GM12878 (cell line): ENCODE measurements around the gene ANGPTL5. TPM values are rescaled to one million over a fixed set of nuclear protein-coding genes. Genes with fewer than 3 reads are reported as not detected.

Source experiments
- BCL11A ChIP-seq: IDR thresholded peaks from 2 replicates; pipeline ENCODE4 v1.6.1; 2011; ENCODE audit warnings: low read depth, low read length
- polyA plus RNA-seq, 11 experiments: library from polyadenylated mRNA; depleted of rRNA in 4 of 11; unstranded in 6 of 11; stranded (reverse) in 5 of 11; fragments of >200 nt; fragmentation: Nextera tagmentation in 4 of 11; fragmentation: Illumina TruSeq in 1 of 11; extraction: Ambion mirVana in 4 of 11; extraction: Trizol in 1 of 11; gene quantifications; 1 replicate in 1 of 11; 2 replicates in 10 of 11; pipeline versions ENCODE4 v1.2.1 to v1.2.3, GENCODE V29; 2011 to 2016; ENCODE audit warnings: inconsistent platforms in 2 of 11, missing spikeins in 2 of 11, low read depth in 1 of 11
- total RNA-seq, 4 experiments: library from RNA; depleted of rRNA in 3 of 4; stranded (reverse); fragments of >200 nt in 3 of 4; fragmentation: Illumina TruSeq in 1 of 4; extraction: Trizol in 1 of 4; gene quantifications; 2 replicates each; pipeline versions ENCODE4 v1.2.1 to v1.2.3, GENCODE V29; 2013 to 2021
- TF ChIP-seq, protein P1 (sequence below): fragments of 450-650 bp; IDR thresholded peaks from 2 replicates; pipeline ENCODE4 v1.6.1; 2014; ENCODE audit warnings: mild to moderate bottlenecking

The ANGPTL5 gene
- total and polyA plus RNA-seq, 10 of the 15 experiments (the other 5 are each of a cell fraction or from before 2014, with no cell fraction given), result not detected

DNA sequence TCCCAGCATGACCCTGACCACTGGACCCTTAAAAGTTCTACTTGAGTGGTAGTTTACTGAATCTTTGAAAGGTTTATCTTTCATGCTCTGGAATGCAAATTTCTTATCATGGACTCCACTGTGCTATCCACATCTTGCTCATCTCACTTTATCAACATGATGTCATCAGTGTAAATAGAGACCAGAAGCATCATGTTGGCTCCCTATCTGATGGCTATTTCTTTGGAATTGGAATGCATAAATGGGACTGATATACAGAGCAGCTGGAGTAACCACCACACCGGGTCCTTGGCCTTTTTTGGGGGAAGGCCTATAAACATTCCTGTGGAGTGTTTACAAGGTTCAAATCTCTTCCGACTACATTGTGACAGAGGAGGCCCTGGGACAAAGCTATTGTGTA lies 75.6 kb downstream of the ANGPTL5 start (continued):
- TF ChIP-seq, protein P1, sequence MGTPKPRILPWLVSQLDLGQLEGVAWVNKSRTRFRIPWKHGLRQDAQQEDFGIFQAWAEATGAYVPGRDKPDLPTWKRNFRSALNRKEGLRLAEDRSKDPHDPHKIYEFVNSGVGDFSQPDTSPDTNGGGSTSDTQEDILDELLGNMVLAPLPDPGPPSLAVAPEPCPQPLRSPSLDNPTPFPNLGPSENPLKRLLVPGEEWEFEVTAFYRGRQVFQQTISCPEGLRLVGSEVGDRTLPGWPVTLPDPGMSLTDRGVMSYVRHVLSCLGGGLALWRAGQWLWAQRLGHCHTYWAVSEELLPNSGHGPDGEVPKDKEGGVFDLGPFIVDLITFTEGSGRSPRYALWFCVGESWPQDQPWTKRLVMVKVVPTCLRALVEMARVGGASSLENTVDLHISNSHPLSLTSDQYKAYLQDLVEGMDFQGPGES, result no peak
- no peak for TF ChIP-seq BCL11A

Other genes starting within 250 kb of the ANGPTL5 start
- gene CEP126, start 1.5 kb downstream of the ANGPTL5 start, total RNA-seq (2014; rRNA removed), result not detected in 2 replicates
- gene CEP126, start 1.5 kb downstream of the ANGPTL5 start, total RNA-seq (2014; rRNA removed; fragmentation: Illumina TruSeq; extraction: Trizol), result not detected in 2 replicates
- gene CEP126, start 1.5 kb downstream of the ANGPTL5 start, total RNA-seq (2021), result 0.05 TPM in 1 of 2 replicates, not detected in the other
- gene CEP126, start 1.5 kb downstream of the ANGPTL5 start, polyA plus RNA-seq (2011; rRNA removed), result 0.01 and 0.14 TPM in 2 replicates
- 0.01 TPM in 1 of 2 replicates, not detected in the other for gene CEP126, start 1.5 kb downstream of the ANGPTL5 start, polyA plus RNA-seq (2014; fragmentation: Illumina TruSeq; extraction: Trizol)
- gene CEP126, start 1.5 kb downstream of the ANGPTL5 start, polyA plus RNA-seq (2014; fragmentation: Nextera tagmentation; extraction: Ambion mirVana), result not detected
- gene CEP126, start 1.5 kb downstream of the ANGPTL5 start, polyA plus RNA-seq (2014; rRNA removed), result not detected in 2 replicates
- gene CEP126, start 1.5 kb downstream of the ANGPTL5 start, polyA plus RNA-seq (2016; fragmentation: Nextera tagmentation; extraction: Ambion mirVana), result not detected
- gene CFAP300, start 130.9 kb upstream of the ANGPTL5 start, total RNA-seq (2014; rRNA removed), result not detected in 2 replicates
- not detected in 2 replicates for gene CFAP300, start 130.9 kb upstream of the ANGPTL5 start, total RNA-seq (2014; rRNA removed; fragmentation: Illumina TruSeq; extraction: Trizol)
- gene CFAP300, start 130.9 kb upstream of the ANGPTL5 start, total RNA-seq (2021), result not detected in 2 replicates
- not detected in 2 replicates for gene CFAP300, start 130.9 kb upstream of the ANGPTL5 start, polyA plus RNA-seq (2011; rRNA removed)
- gene CFAP300, start 130.9 kb upstream of the ANGPTL5 start, polyA plus RNA-seq (2014; fragmentation: Illumina TruSeq; extraction: Trizol), result not detected in 2 replicates
- not detected for gene CFAP300, start 130.9 kb upstream of the ANGPTL5 start, polyA plus RNA-seq (2014; fragmentation: Nextera tagmentation; extraction: Ambion mirVana)
- gene CFAP300, start 130.9 kb upstream of the ANGPTL5 start, polyA plus RNA-seq (2014; rRNA removed), result not detected in 2 replicates
- not detected for gene CFAP300, start 130.9 kb upstream of the ANGPTL5 start, polyA plus RNA-seq (2016; fragmentation: Nextera tagmentation; extraction: Ambion mirVana)
- gene YAP1, start 193.9 kb upstream of the ANGPTL5 start, total RNA-seq (2014; rRNA removed), result not detected in 2 replicates
- not detected in 2 replicates for gene YAP1, start 193.9 kb upstream of the ANGPTL5 start, total RNA-seq (2014; rRNA removed; fragmentation: Illumina TruSeq; extraction: Trizol)
- 0.24 and 0.33 TPM in 2 replicates for gene YAP1, start 193.9 kb upstream of the ANGPTL5 start, total RNA-seq (2021)
- gene YAP1, start 193.9 kb upstream of the ANGPTL5 start, polyA plus RNA-seq (2011; rRNA removed), result 0.04 and 0.11 TPM in 2 replicates
- gene YAP1, start 193.9 kb upstream of the ANGPTL5 start, polyA plus RNA-seq (2014; fragmentation: Illumina TruSeq; extraction: Trizol), result not detected in 2 replicates
- under 1 TPM in 1 of 2 experiments, not detected in 1; 0.10 TPM for gene YAP1, start 193.9 kb upstream of the ANGPTL5 start, polyA plus RNA-seq (2014; fragmentation: Nextera tagmentation; extraction: Ambion mirVana)
- gene YAP1, start 193.9 kb upstream of the ANGPTL5 start, polyA plus RNA-seq (2014; rRNA removed), result not detected in 2 replicates
- gene YAP1, start 193.9 kb upstream of the ANGPTL5 start, polyA plus RNA-seq (2016; fragmentation: Nextera tagmentation; extraction: Ambion mirVana), result under 1 TPM in 1 of 2 experiments, not detected in 1; 0.03 TPM